ENCODE data around the gene GSTA4. TPM values are rescaled to one million over a fixed set of nuclear protein-coding genes. Genes with fewer than 3 reads are reported as not detected.
A peak's percentile ranks its signal among the peaks of the same experiment; 100 is the strongest.

Gene GSTA4, protein sequence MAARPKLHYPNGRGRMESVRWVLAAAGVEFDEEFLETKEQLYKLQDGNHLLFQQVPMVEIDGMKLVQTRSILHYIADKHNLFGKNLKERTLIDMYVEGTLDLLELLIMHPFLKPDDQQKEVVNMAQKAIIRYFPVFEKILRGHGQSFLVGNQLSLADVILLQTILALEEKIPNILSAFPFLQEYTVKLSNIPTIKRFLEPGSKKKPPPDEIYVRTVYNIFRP
- total RNA-seq = 10.5 and 12.1 TPM in 2 replicates

DNA sequence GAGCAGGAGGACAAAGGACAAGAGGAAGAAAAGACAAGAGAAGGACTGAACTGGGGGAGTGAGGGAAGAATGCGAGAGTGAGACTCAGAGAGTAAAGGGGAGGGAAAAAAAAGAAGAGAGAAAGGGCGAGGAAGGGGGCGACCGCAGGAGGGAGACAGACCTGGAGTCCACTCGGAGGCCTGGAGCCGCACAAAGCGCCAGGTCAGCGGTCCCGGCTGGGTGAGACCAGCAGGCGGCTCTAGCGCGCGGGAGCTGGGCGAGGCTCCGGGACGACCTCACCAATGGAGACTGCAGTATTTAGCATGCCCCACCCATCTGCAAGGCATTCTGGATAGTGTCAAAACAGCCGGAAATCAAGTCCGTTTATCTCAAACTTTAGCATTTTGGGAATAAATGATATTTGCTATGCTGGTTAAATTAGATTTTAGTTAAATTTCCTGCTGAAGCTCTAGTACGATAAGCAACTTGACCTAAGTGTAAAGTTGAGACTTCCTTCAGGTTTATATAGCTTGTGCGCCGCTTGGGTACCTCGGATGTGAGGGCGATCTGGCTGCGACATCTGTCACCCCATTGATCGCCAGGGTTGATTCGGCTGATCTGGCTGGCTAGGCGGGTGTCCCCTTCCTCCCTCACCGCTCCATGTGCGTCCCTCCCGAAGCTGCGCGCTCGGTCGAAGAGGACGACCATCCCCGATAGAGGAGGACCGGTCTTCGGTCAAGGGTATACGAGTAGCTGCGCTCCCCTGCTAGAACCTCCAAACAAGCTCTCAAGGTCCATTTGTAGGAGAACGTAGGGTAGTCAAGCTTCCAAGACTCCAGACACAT, at the start of gene GSTA4:
GSTA4 (minus strand) TSS at position 196 of the 824 bp plus-strand sequence. CDS start 1,041 bp downstream, outside the sequence.
- TF ChIP-seq, protein P1, sequence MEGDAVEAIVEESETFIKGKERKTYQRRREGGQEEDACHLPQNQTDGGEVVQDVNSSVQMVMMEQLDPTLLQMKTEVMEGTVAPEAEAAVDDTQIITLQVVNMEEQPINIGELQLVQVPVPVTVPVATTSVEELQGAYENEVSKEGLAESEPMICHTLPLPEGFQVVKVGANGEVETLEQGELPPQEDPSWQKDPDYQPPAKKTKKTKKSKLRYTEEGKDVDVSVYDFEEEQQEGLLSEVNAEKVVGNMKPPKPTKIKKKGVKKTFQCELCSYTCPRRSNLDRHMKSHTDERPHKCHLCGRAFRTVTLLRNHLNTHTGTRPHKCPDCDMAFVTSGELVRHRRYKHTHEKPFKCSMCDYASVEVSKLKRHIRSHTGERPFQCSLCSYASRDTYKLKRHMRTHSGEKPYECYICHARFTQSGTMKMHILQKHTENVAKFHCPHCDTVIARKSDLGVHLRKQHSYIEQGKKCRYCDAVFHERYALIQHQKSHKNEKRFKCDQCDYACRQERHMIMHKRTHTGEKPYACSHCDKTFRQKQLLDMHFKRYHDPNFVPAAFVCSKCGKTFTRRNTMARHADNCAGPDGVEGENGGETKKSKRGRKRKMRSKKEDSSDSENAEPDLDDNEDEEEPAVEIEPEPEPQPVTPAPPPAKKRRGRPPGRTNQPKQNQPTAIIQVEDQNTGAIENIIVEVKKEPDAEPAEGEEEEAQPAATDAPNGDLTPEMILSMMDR (conservative IDR thresholded peaks at IDR 0.05; ENCODE audit: low read depth, low read length) = peak; percentile 82
- DNase-seq (ENCODE audit: low read depth) = peak; percentile 92
- H3K4me3 ChIP-seq (ENCODE audit: low read depth, low read length) = peak within 1 kb of the TSS; percentile 82

DNA sequence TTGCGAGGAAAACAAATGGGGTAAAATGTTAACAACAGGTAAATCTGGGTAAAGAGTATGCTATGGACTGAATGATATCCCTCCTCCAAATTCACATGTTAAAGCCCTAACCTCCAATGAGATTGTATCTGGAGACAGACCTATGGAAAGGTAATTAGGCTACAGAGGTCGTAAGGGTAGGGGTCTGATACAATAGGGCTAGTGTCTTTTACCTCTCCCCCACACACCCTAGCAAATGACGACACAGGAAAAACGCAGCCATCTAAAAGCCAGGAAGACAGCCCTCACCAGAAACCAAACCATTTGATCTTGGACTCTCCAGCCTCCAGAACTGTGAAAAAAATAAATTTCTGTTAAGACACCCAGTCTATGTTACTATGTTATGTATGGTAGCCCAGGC, 49.5 kb upstream of the GSTA4 start:
- TF ChIP-seq, protein P1 (conservative IDR thresholded peaks at IDR 0.05; ENCODE audit: low read depth, low read length) = no peak
- no peak for DNase-seq (ENCODE audit: low read depth)
- H3K4me3 ChIP-seq (ENCODE audit: low read depth, low read length) = no peak overlapping the region

DNA sequence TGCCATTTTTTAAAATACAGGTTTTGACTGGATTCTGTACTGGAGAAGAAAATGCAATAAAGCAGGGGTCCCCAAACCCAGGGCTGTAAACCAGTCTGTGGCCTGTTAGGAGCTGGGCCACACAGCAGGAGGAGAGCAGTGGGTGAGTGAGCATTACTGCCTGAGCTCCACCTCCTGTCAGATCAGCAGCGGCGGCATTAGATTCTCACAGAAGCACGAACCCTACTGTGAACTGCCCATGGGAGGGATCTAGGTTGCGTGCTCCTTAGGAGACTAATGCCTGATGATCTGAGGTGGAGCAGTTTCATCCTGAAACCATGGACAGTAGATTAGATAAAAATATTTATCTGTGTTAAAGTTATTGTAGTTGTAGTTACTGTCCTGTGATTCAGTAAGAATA, 49.0 kb upstream of the GSTA4 start:
- DNase-seq (ENCODE audit: low read depth) = no peak
- no peak overlapping the region for H3K4me3 ChIP-seq (ENCODE audit: low read depth, low read length)
- TF ChIP-seq, protein P1 (conservative IDR thresholded peaks at IDR 0.05; ENCODE audit: low read depth, low read length) = no peak

DNA sequence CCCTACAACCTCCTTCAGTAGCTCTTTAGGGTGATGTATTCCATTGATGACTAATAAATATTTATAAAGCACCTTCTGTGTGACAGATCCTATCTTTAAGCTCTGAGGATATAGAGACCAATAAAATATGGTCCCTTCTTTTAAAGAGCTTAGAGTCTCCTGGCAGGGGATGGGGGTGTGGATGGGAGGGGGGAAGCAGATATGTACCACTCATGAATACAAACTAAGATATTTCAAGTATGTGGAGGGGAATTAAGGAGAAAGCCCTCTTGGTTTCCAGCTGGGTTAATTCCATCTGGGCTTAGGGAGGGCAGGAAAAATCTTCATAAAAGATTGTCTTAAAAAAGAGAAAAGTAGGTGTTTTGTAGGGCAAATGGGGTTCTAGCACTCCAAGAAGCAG, 48.5 kb upstream of the GSTA4 start:
- no peak for DNase-seq (ENCODE audit: low read depth)
- H3K4me3 ChIP-seq (ENCODE audit: low read depth, low read length) = no peak overlapping the region
- TF ChIP-seq, protein P1 (conservative IDR thresholded peaks at IDR 0.05; ENCODE audit: low read depth, low read length) = no peak

DNA sequence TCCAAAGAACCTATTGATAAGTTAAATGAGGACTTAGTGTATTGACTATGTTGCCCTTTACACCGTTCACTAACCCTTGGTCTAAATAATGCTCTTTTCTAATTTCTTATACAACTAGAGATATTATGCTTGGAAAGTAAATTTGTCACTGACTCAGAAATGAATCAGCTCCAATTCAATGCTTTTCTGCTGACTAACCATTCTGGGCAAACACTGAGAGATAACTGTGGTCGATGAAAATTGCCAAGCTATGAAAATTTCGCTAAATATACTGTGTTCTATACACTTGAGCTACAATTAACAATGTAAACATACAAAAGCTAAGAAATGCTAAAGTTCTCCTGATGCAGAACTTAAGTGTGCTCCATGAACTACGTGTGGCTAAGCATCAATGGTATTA, 47.0 kb upstream of the GSTA4 start:
- H3K4me3 ChIP-seq (ENCODE audit: low read depth, low read length) = no peak overlapping the region
- peak; percentile 57 for DNase-seq (ENCODE audit: low read depth)
- TF ChIP-seq, protein P1 (conservative IDR thresholded peaks at IDR 0.05; ENCODE audit: low read depth, low read length) = no peak

DNA sequence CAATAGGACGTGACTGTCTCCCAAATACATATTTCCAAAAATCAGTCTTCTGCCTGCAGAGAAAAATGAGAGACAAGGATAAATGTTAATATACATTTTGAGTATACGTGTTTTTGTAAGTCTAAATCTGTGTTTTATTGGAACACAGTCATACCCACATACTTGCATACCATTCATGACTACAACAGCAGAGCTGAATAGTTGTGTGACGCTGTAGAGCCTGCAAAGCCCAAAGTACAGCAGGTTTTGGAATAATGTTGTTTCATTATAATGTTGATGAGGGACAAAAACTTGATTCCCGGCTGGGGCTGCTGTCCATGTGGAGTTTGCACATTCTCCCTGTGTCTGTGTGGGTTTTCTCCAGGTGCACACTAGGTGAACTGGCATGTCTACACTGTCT, 46.3 kb upstream of the GSTA4 start:
- DNase-seq (ENCODE audit: low read depth) = no peak
- TF ChIP-seq, protein P1 (conservative IDR thresholded peaks at IDR 0.05; ENCODE audit: low read depth, low read length) = no peak
- no peak overlapping the region for H3K4me3 ChIP-seq (ENCODE audit: low read depth, low read length)
